HG02798 (cell line): ENCODE measurements around the gene HPCAL4.

Source experiments
- ATAC-seq: cut with Tn5 transposase; IDR thresholded peaks from one replicate; pipeline ENCODE4 v1.9.1; 2021; ENCODE audit warnings: mild to moderate bottlenecking; ENCODE audit not compliant: unreplicated experiment, poor library complexity

The HPCAL4 gene

GRCh38 chr1:39691383-39692151, at the start of gene HPCAL4:
Gene HPCAL4, minus strand, starts transcription at chr1:39691433. Its CDS starts 6,830 bp downstream, at chr1:39684603.
- peak; percentile 89 for ATAC-seq

- peak; percentile 91 for ATAC-seq
Measured at GRCh38 chr1:39738622-39739366, 47.6 kb upstream of the HPCAL4 start, which contains the start of gene PPIE. Gene PPIE, plus strand, starts transcription at chr1:39738882. Its CDS starts 19 bp downstream, at chr1:39738901.

DNA sequence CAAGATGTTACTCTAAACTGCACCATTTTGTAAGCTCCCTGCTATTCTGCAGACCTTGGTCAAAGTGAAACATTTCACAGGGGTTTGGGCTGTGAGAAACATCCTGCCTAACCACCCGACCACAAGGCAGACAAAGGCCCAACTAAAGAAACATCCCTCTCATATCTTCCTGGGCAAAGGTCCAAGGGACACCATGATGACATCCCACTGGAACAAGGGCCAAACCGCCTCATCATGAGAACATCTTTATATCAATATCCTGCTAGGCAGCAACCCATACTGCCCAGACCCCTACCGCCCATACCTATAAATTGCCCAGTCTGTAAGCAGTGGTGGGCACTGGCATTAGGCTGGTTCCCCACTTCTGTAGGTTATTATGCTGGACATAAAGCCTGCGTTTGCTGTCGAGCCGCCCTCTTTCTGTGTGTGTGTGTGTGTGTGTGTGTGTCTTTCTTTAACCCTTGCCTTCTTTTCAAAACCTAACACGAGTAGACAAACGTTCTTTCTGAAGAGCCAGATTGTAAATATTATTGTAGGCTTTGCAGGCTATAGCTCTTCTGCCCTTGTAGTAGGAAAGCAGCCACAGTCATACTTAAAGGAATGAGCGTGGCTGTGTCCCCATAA, 46.4 kb upstream of the HPCAL4 start:
- no peak for ATAC-seq

- ATAC-seq: no peak
Measured at GRCh38 chr1:39735731-39736130, 44.5 kb upstream of the HPCAL4 start.

DNA sequence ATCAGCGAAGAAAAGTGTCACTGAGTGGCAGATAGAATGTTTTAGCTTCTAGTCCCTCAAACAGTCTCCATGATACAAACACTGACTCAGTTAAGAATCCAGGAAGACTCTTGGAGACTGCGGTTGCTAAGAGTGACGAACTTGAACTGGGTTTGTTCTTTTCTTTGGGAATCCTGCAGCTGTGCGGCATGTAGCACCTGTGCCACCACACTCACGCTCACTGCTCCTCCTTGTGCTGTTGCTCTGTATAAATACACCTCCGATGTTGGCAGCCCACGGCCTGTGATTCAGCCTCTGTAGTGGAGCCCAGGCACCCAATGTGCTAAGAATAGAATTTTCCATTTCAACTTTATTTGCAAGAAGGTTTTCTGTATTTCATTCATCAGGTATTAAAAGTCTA, 41.9 kb upstream of the HPCAL4 start:
- no peak for ATAC-seq

- ATAC-seq: no peak
Measured at GRCh38 chr1:39732730-39733129, 41.5 kb upstream of the HPCAL4 start.

- ATAC-seq: no peak
Measured at GRCh38 chr1:39729842-39730241, 38.6 kb upstream of the HPCAL4 start.

DNA sequence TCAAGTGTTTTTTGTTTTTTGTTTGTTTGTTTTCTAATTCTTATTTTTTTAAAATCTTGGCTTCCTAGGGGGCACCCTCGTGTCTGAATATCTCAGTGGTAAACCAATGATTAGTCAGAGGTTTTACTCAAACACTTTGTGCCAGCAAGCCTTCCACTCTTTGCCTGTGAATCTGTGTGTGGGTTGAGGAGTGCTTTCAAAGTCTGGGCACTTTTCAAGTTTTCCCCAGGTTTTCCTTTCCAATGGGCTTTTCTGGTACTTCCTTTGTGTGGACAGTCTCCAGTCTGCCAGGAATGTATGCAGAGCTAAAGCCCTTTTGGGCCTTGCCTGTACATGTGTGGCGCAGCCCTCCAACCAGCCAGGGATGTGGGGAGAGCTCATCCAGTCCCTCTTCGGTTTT, 37.8 kb upstream of the HPCAL4 start:
- ATAC-seq: no peak

DNA sequence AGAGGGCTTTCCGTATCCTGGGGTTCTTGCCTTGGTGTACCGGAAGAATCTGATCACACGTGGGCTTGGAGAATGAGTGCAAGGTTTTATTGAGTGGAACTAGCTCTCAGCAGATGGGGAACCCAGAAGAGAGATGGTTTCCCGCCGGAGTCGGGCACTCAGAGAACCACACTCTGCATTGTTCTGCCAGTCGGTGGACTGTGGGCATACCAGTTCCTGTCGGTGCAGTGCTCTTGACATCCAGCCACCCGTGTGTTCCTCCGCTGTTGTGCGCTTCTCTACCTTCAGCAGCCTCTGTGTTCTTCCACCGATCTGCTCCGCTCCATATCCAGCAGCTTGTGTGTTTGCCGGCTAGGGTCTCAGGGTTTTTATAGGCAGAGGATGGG, 36.7 kb upstream of the HPCAL4 start:
- no peak for ATAC-seq

DNA sequence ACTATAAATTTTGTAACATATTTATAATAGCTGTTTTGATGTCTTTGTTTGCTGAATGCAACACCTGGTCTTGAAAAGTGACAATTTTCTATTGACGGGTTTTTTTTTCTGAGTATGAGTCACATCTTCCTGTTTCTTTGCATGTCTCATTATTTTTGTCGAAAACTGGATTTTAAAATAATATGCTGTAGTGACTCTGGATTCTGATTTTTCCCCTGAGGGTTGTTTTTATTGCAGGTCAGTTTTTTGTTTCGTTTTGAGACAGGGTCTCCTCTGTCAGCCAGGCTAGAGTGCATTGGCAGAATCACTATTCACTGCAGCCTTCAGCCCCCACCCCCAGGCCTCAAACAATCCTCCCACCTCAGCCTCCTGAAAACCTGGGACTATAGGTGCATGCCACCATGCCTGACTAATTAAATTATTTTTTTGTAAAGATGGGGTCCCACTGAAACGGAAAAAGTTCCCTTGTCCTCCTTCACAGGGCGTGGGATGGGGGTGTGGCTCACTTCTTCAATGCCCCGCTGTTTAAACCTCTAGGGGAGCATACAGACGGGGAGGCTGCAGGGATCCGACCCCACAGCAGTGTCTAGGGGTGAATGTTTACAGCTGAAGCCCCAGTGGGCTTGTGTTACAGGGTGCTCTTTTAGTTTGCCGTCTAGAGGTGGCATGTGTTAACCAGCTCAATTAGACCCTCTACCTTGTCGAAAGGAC, 36.1 kb upstream of the HPCAL4 start:
- no peak for ATAC-seq

DNA sequence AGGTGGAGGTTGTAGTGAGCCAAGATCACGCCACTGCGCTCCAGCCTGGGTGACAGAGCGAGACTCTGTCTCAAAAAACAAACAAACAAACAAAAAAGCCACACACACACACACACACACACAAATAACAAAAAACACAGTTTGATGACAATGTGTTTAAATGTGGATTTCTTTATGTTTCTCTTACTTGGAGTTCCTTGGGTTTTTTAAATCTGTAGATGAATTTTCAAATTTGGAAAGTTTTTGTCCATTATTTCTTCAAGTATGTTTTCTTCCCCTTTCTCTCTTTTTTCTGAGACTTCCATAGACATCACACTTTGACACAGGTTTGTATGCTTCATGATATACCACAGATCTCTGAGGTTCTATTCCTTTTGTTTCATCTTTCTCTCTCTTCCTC, 35.4 kb upstream of the HPCAL4 start:
- ATAC-seq: no peak

DNA sequence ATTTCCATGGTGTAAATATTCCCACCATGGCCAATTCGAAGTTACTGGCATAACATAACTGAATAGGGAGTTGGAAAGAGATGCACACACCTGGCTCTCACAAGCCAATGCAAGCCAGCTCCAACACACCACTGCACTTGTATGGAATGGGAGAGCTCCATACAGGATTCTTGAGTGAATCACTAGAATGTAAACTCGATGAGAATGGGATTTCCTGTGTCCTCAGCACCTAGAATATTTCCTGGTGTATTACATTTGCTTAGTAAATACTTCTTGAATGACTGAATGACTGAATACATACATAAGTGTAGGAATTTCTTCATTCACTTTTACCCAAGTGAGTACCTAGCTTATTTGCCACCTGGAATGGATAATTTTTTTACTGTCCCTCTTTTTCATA, 31.3 kb upstream of the HPCAL4 start:
- no peak for ATAC-seq

- no peak for ATAC-seq
Measured at GRCh38 chr1:39721664-39722063, 30.4 kb upstream of the HPCAL4 start.

DNA sequence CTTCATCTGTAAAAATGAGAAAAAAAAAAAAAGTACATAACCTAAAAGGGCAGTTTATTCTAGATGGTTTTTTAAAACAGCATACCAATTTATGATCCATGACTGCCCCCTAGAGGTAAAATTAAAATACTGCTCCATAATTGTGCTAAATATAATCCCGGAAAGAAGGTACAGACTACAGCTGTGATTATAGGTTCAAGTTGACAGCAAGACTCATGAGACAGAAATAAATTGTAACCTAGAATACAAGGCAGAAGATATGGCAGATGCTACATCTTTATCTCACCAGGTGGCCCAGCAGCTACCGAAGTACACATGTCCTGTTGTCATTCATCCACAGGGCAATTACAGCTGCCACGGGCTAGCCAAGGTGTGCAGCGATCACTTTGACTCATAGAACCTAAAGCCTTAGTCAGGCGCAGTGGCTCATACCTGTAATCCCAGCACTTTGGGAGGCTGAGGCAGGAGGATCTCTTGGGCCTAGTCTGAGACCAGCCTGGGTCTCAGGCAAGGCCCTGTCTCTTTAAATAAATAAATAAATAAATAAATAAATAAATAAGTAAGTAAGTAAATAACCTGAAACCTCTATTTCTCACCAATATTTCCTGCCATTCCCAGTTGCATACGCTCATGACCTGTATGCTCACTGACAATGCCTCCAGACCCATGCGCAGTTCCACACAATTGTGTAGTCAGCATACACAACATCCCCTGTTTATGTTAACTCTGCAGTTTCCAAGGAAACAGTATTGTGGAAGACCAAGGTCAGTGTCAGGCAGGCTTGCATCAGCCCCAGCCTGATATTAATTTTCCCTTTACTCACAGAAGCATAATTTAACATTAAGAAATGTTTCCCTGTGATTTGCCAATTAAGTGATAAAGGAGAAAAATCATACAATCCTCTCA, 29.1 kb upstream of the HPCAL4 start:
- ATAC-seq: no peak

DNA sequence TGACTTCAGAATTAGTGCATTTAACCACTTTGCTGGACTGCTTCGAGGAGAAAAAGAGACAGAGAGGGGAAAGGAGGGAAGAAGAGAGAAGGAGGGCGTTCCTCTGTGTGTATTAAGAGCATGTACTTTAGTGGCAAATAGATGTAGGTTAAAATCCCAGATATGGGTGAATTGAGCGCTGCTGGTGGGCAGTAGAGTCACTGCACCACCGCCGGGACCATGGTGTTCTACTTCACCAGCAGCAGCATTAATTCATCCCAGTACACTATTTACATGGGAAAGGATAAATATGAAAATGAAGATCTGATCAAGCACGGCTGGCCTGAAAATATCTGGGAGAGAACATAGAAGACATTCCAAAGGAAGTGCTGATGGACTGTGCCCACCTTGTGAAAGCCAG, 26.6 kb upstream of the HPCAL4 start:
- ATAC-seq: no peak

- ATAC-seq: no peak
Measured at GRCh38 chr1:39713557-39713956, 22.3 kb upstream of the HPCAL4 start.

- no peak for ATAC-seq
Measured at GRCh38 chr1:39711966-39712340, 20.7 kb upstream of the HPCAL4 start.

- ATAC-seq: no peak
Measured at GRCh38 chr1:39711104-39711965, 20.1 kb upstream of the HPCAL4 start.

DNA sequence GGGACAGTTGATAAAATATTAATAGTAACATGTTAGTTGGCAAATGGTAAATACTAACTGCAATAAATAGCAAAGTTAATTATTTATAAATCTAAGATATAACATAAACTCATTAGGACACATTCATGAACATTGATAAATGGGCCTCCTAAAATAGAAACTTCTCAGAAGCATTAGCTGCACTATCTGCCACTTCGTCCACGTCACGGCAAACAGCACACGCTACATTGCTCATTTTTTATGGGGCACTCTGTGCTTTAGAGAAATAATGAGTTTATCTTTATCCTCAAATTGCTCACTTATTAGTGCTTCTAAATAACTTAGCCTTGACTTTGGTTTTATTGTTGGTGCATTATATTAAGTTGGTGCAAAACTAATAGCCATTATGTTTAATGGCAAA, 16.3 kb upstream of the HPCAL4 start:
- ATAC-seq: no peak
